ENCODE data around the gene AMZ2. TPM values are rescaled to one million over a fixed set of nuclear protein-coding genes. Genes with fewer than 3 reads are reported as not detected.

The AMZ2 gene
- total and polyA plus RNA-seq, 2 experiments from 2014 or later = 54.2 to 71.5 TPM

DNA sequence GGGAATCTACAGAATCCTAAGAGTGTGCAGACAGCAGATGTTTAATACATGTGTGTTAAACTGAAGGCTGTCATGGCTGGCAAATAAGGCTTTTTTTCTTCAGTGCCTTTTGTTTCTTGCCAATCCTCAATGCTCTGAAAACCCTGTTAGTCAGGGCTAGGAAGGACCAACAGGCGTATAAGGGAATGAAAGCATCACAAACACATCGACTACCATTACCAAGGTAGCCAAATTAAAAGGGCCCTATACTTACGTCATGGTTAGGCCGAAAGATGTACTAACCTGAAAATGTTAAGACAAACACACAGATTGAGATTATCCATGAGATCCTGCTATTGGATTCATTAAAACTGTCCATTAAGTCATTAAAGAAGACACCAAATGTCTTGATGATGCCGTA, 30.0 kb downstream of the AMZ2 start:
- H3K4me3 Mint-ChIP-seq = no peak overlapping the region
- no peaks in the 10 kb centered on the region for H3K27me3 Mint-ChIP-seq (ENCODE audit: insufficient read depth, low read depth, poor library complexity)
- H3K4me2 ChIP-seq = no peak overlapping the region
- peaks cover 21% of the 10 kb centered on the region; the same call in 2 of the 3 replicates for H3K36me3 Mint-ChIP-seq (ENCODE audit: low read depth)
- no peak overlapping the region for H3K27ac ChIP-seq (ENCODE audit: low read depth)
- 0 out of 2 replicates have a peak, but pooled peaks cover 4% of the 10 kb centered on the region for H3K9me2 ChIP-seq (ENCODE audit: insufficient read depth)
- H4K20me1 ChIP-seq (replicated peaks; ENCODE audit: insufficient read depth) = no peaks in the 10 kb centered on the region
- DNase-seq (ENCODE audit: low spot score) (no peak), ATAC-seq (no peak)
- no peak overlapping the region for H3K27ac Mint-ChIP-seq
- no peaks in the 10 kb centered on the region for H3K4me1 ChIP-seq (ENCODE audit: insufficient read depth)
- TF ChIP-seq POLR2AphosphoS5 (IDR thresholded peaks at IDR 0.05; ENCODE audit: low read depth) = no peak
- no peak for TF ChIP-seq EZH2 (IDR thresholded peaks at IDR 0.05; ENCODE audit: low read depth, unreplicated experiment)
- TF ChIP-seq CTCF (conservative IDR thresholded peaks at IDR 0.05; ENCODE audit: low read depth in 2 of 2) = no peak
- TF ChIP-seq CREB1 (CRISPR knock-in tag; IDR thresholded peaks at IDR 0.05; ENCODE audit: low read depth) = no peak
- TF ChIP-seq REST (IDR thresholded peaks at IDR 0.05; ENCODE audit: unreplicated experiment) = no peak
- no peak for TF ChIP-seq ZNF114 (CRISPR knock-in tag; IDR thresholded peaks at IDR 0.05)
- TF ChIP-seq STAT1 (IDR thresholded peaks at IDR 0.05; ENCODE audit: unreplicated experiment) = no peak
- TF ChIP-seq EZH2phosphoT487 (IDR thresholded peaks at IDR 0.05; ENCODE audit: unreplicated experiment) = no peak
- TF ChIP-seq NANOG (IDR thresholded peaks at IDR 0.05; ENCODE audit: borderline replicate concordance) = no peak
- TF ChIP-seq JUNB (IDR thresholded peaks at IDR 0.05; ENCODE audit: unreplicated experiment) = no peak
- no peak for TF ChIP-seq ZNF462 (CRISPR knock-in tag; IDR thresholded peaks at IDR 0.05)
- TF ChIP-seq ETS1 (IDR thresholded peaks at IDR 0.05) = no peak
- TF ChIP-seq ZNF331 (CRISPR knock-in tag; IDR thresholded peaks at IDR 0.05; ENCODE audit: low read depth) = no peak
- no peaks in the 10 kb centered on the region for H3F3A ChIP-seq (replicated peaks; ENCODE audit: low read depth)
- peaks cover 31% of the 10 kb centered on the region for H3K9me3 Mint-ChIP-seq
- H2AFZ ChIP-seq = no peak overlapping the region
- H3K4me3 ChIP-seq = no peak overlapping the region
- H3K79me2 ChIP-seq (replicated peaks; ENCODE audit: insufficient read depth) = no peaks in the 10 kb centered on the region
- no peaks in the 10 kb centered on the region for H3K4me1 Mint-ChIP-seq
- no peaks in the 10 kb centered on the region; the same call in 1 of the 2 replicates for H3K36me3 ChIP-seq (ENCODE audit: insufficient read depth)
- H3K27me3 ChIP-seq (ENCODE audit: insufficient read depth) = no peaks in the 10 kb centered on the region

All from GM23338 (cell line).